ENCODE data around the gene CCDC69. TPM values are rescaled to one million over a fixed set of nuclear protein-coding genes. Genes with fewer than 3 reads are reported as not detected.

Gene CCDC69
- total RNA-seq, 4 donors from 2014 or later, result 13.5 to 51.6 (median 18.3) TPM

DNA sequence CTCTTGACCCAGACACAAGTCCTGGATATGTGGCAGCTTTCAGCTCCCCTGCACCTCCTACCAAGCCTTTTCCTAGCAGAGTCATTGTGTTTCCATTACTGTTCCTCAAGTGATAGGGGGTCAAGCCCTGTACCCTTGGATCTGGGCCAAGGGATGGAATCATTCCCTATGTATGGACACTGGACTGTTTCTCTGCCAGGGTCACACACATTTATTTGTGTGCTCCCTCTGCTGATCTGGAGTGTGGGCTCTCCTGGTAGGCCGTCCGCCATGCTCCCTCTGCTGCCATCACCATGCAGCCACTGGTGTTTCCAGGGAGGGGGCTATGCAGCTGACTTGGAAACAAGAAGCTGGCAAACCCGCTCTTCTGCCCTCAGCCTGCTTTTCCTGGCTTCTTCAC is 38.6 kb upstream of the CCDC69 start:
- no peak overlapping the region for H3K27ac ChIP-seq
- no peak overlapping the region for H3K4me3 ChIP-seq (replicated peaks in 1 of 3)
- H3K4me1 ChIP-seq, result no peaks in the 10 kb centered on the region
- H3K9me3 ChIP-seq, result no peaks in the 10 kb centered on the region
- intact Hi-C loops (cut with DNase I), result no loop called here
- peaks cover 8 to 9% of the 10 kb centered on the region in 2 donors for H3K36me3 ChIP-seq
- H3K27me3 ChIP-seq, result no peaks in the 10 kb centered on the region
- DNase-seq, result no peak
- TF ChIP-seq POLR2A (IDR thresholded peaks at IDR 0.05), result no peak
- TF ChIP-seq, protein P1, sequence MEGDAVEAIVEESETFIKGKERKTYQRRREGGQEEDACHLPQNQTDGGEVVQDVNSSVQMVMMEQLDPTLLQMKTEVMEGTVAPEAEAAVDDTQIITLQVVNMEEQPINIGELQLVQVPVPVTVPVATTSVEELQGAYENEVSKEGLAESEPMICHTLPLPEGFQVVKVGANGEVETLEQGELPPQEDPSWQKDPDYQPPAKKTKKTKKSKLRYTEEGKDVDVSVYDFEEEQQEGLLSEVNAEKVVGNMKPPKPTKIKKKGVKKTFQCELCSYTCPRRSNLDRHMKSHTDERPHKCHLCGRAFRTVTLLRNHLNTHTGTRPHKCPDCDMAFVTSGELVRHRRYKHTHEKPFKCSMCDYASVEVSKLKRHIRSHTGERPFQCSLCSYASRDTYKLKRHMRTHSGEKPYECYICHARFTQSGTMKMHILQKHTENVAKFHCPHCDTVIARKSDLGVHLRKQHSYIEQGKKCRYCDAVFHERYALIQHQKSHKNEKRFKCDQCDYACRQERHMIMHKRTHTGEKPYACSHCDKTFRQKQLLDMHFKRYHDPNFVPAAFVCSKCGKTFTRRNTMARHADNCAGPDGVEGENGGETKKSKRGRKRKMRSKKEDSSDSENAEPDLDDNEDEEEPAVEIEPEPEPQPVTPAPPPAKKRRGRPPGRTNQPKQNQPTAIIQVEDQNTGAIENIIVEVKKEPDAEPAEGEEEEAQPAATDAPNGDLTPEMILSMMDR (IDR thresholded peaks at IDR 0.05), result no peak
- WGBS, 2 donors, result 97 to 99% methylated on average over 3 of the region's 3 CpGs

- Histone ChIP-seq H3K4me1 (peaks cover 0 to 4% of the 10 kb centered on the region in 2 donors), H3K36me3 (peaks cover 0 to 2% of the 10 kb centered on the region in 2 donors), H3K27me3 (no peaks in the 10 kb centered on the region), H3K9me3 (no peaks in the 10 kb centered on the region), H3K27ac (no peak overlapping the region), H3K4me3 (replicated peaks in 1 of 3) (no peak overlapping the region)
- no peak for DNase-seq
- TF ChIP-seq, protein P1 (IDR thresholded peaks at IDR 0.05), result no peak
- no peak for TF ChIP-seq POLR2A (IDR thresholded peaks at IDR 0.05)
- intact Hi-C loops (cut with DNase I), result no loop called here
- WGBS, 2 donors, result 91 to 93% methylated on average over 4 of the region's 4 CpGs
These were observed 36.0 kb upstream of the CCDC69 start for GRCh38 chr5:151259931-151260330.

DNA sequence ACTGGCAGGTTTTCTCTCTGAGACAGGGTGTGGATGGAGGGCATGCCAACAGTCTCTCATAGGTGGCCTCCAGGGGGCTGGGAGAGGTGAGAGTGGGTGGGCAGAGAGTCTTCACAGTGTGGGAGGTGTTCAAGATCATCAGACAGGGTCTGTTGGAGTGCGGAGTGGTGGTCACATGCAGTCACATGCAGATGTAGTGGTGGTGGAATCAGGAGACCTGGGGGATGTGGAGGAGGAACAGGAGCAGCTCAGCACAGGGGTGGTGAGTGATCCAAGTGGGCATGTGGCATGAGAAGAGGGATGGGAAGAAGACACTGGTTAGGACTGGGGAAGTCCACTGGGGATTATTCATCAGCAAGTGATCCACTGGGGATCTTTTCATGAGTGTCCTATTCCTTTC is 34.9 kb upstream of the CCDC69 start:
- no peak for DNase-seq
- Histone ChIP-seq H3K27ac (no peak overlapping the region), H3K4me3 (replicated peaks in 1 of 3) (no peak overlapping the region)

DNA sequence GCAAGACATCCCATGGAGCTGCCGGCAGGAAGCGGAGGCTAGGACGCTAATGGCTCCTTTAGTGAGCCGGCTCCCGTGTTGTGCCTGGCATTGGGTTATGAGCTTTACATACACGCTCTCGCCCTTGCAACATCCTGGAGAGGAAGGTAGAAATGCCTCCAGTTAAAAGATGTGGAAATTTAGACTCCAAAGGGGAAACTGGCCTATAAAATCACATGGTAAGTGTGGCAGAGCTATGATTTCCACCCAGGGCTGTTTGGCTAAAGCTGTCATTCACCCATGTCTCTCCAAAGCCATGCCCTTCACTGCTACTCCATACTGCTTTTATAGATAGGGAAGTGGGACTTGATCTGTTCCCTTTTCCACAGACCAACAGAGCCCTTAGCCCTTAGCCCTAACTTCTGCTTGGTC is 34.3 kb upstream of the CCDC69 start:
- no peak for TF ChIP-seq POLR2A (IDR thresholded peaks at IDR 0.05)
- TF ChIP-seq, protein P1 (IDR thresholded peaks at IDR 0.05), result no peak
- 93 to 99% methylated on average over 7 of the region's 7 CpGs for WGBS, 2 donors
- no peak overlapping the region for H3K27ac ChIP-seq
- no peaks in the 10 kb centered on the region for H3K9me3 ChIP-seq
- DNase-seq, result no peak
- H3K4me1 ChIP-seq, result peaks cover 8 to 17% of the 10 kb centered on the region in 2 donors
- peaks cover 0 to 2% of the 10 kb centered on the region in 2 donors for H3K36me3 ChIP-seq
- intact Hi-C loops (cut with DNase I), result no loop called here
- H3K4me3 ChIP-seq (replicated peaks in 1 of 3), result no peak overlapping the region
- no peaks in the 10 kb centered on the region for H3K27me3 ChIP-seq

More for the DNA sequence above, 34.9 kb upstream of the CCDC69 start:
- peaks cover 2 to 11% of the 10 kb centered on the region in 2 donors for H3K4me1 ChIP-seq
- peaks cover 0 to 2% of the 10 kb centered on the region in 2 donors for H3K36me3 ChIP-seq
- TF ChIP-seq POLR2A (IDR thresholded peaks at IDR 0.05), result no peak
- TF ChIP-seq, protein P1 (IDR thresholded peaks at IDR 0.05), result no peak
- WGBS, 2 donors, result 0 to 39% methylated on average over 1 of the region's 1 CpG
- intact Hi-C loops (cut with DNase I), result no loop called here
- no peaks in the 10 kb centered on the region for H3K27me3 ChIP-seq
- no peaks in the 10 kb centered on the region for H3K9me3 ChIP-seq

DNA sequence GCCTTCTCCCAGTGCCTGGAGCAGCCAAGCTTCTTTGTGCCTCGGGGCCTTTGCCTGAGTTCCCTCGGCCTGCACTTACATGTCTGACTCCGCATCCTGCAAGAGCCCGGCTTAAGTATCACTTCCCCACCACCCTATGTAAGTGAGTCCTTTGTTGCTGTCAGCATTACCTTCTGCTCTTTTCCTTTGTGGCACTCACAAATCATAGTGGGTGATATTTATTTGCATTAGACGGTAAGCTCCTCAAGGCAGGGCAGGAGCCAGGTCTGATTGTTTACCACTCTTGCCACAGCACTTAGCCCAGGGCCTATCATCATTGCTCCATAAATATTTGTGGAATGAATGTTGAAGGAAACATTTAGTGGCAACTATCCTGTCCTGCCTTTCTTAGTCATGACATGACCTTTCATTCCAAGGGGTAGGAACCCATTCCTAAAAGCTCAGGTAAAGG is 33.9 kb upstream of the CCDC69 start:
- Histone ChIP-seq H3K27me3 (no peaks in the 10 kb centered on the region), H3K4me3 (replicated peaks in 1 of 3) (no peak overlapping the region), H3K36me3 (peaks cover 0 to 2% of the 10 kb centered on the region in 2 donors), H3K9me3 (no peaks in the 10 kb centered on the region), H3K4me1 (peaks cover 9 to 17% of the 10 kb centered on the region in 2 donors), H3K27ac (no peak overlapping the region)
- no peak for TF ChIP-seq POLR2A (IDR thresholded peaks at IDR 0.05)
- TF ChIP-seq, protein P1 (IDR thresholded peaks at IDR 0.05), result no peak
- intact Hi-C loops (cut with DNase I), result no loop called here
- 84 to 85% methylated on average over 5 of the region's 5 CpGs for WGBS, 2 donors
- no peak for DNase-seq

All from thyroid gland (tissue), 4 donors.